IMR-90 (cell line): ENCODE results near the gene DNAJC13.

Experiments used
- BHLHE40 ChIP-seq: fragments of 150-350 bp; IDR thresholded peaks from 2 replicates; pipeline ENCODE4 v1.6.1; 2016; ENCODE audit warnings: mild to moderate bottlenecking, low read depth, low read length
- CEBPB ChIP-seq: IDR thresholded peaks from 2 replicates; pipeline ENCODE4 v1.6.1; 2012; ENCODE audit warnings: low read depth, low read length, improper control_type of control experiment
- CHD1 ChIP-seq: IDR thresholded peaks from 2 replicates; pipeline ENCODE4 v1.6.1; 2012; ENCODE audit warnings: low read depth, low read length, improper control_type of control experiment
- FOS ChIP-seq: fragments of 150-350 bp; IDR thresholded peaks from 2 replicates; pipeline ENCODE4 v1.6.1; 2016; ENCODE audit warnings: low read depth, low read length
- POLR2A ChIP-seq: IDR thresholded peaks from 2 replicates; pipeline ENCODE4 v1.6.1; 2012; ENCODE audit warnings: mild to moderate bottlenecking, low read depth, low read length
- RAD21 ChIP-seq: IDR thresholded peaks from 2 replicates; pipeline ENCODE4 v1.6.1; 2012; ENCODE audit warnings: low read length, improper control_type of control experiment
- RFX5 ChIP-seq: IDR thresholded peaks from 2 replicates; pipeline ENCODE4 v1.8.0; 2012; ENCODE audit warnings: low read depth, mild to moderate bottlenecking, low read length, moderate library complexity
- SMC3 ChIP-seq: fragments of 150-350 bp; IDR thresholded peaks from 2 replicates; pipeline ENCODE4 v1.6.1; 2016; ENCODE audit warnings: low read depth, mild to moderate bottlenecking, antibody characterized with exemption, low read length, moderate library complexity
- TF ChIP-seq, protein P1 (sequence below): conservative IDR thresholded peaks from 2 replicates; pipeline ENCODE4 v1.5.1; 2012; ENCODE audit warnings: mild to moderate bottlenecking, low read depth, low read length, improper control_type of control experiment
- TF ChIP-seq, protein P2 (sequence below): fragments of 150-350 bp; IDR thresholded peaks from 2 replicates; pipeline ENCODE4 v1.6.1; 2017; ENCODE audit warnings: mild to moderate bottlenecking, antibody characterized with exemption, low read length, low read depth
- TF ChIP-seq, protein P3 (sequence below): fragments of 150-350 bp; IDR thresholded peaks from 2 replicates; pipeline ENCODE4 v1.6.1; 2016; ENCODE audit warnings: low read depth, mild to moderate bottlenecking, low read length, moderate library complexity, borderline replicate concordance

- TF ChIP-seq, protein P1, sequence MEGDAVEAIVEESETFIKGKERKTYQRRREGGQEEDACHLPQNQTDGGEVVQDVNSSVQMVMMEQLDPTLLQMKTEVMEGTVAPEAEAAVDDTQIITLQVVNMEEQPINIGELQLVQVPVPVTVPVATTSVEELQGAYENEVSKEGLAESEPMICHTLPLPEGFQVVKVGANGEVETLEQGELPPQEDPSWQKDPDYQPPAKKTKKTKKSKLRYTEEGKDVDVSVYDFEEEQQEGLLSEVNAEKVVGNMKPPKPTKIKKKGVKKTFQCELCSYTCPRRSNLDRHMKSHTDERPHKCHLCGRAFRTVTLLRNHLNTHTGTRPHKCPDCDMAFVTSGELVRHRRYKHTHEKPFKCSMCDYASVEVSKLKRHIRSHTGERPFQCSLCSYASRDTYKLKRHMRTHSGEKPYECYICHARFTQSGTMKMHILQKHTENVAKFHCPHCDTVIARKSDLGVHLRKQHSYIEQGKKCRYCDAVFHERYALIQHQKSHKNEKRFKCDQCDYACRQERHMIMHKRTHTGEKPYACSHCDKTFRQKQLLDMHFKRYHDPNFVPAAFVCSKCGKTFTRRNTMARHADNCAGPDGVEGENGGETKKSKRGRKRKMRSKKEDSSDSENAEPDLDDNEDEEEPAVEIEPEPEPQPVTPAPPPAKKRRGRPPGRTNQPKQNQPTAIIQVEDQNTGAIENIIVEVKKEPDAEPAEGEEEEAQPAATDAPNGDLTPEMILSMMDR = no peak
- no peak for TF ChIP-seq SMC3
- TF ChIP-seq, protein P2, sequence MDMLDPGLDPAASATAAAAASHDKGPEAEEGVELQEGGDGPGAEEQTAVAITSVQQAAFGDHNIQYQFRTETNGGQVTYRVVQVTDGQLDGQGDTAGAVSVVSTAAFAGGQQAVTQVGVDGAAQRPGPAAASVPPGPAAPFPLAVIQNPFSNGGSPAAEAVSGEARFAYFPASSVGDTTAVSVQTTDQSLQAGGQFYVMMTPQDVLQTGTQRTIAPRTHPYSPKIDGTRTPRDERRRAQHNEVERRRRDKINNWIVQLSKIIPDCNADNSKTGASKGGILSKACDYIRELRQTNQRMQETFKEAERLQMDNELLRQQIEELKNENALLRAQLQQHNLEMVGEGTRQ = no peak
- no peak for TF ChIP-seq POLR2A
- TF ChIP-seq FOS = no peak
- TF ChIP-seq CEBPB = no peak
- no peak for TF ChIP-seq RAD21
- TF ChIP-seq RFX5 = no peak
- no peak for TF ChIP-seq CHD1
- no peak for TF ChIP-seq BHLHE40
- TF ChIP-seq, protein P3, sequence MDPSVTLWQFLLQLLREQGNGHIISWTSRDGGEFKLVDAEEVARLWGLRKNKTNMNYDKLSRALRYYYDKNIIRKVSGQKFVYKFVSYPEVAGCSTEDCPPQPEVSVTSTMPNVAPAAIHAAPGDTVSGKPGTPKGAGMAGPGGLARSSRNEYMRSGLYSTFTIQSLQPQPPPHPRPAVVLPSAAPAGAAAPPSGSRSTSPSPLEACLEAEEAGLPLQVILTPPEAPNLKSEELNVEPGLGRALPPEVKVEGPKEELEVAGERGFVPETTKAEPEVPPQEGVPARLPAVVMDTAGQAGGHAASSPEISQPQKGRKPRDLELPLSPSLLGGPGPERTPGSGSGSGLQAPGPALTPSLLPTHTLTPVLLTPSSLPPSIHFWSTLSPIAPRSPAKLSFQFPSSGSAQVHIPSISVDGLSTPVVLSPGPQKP = no peak
These were observed 68.8 kb downstream of the DNAJC13 start for GRCh38 chr3:132486099-132486498.
